ENCODE data around the gene ACE2.
"Not testable (repeated sequence)": the region's sequence is repeated elsewhere in the genome, so short reads cannot be mapped to it uniquely, and the experiment has no call there.

ACE2 gene

DNA sequence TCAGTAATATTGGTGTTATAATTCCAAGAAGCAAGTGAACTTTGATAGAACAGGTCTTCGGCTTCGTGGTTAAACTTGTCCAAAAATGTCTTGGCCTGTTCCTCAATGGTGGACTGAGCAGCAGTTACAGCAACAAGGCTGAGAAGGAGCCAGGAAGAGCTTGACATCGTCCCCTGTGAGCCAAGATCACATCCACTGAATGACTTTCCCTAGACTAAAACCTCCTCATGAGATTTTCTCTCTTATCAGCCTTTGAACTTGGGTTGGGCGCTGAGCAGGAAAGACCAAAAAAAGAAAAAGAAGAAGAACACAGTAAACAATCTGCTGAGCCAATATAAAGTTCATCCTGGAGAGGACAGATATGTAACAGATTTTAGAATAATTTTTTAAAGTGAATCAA, at the start of gene ACE2:
Gene ACE2 (minus strand): TSS at position 216 of the 400 bp plus-strand sequence. CDS start 49 bp downstream, at position 167.
- DNase-seq (ENCODE audit: low read depth in 4 of 4, low spot score in 1 of 4) = no peak

- DNase-seq (ENCODE audit: low read depth in 4 of 4, low spot score in 1 of 4) = not testable (repeated sequence)
These were observed 46.8 kb upstream of the ACE2 start for GRCh38 chrX:15647510-15647909.

DNA sequence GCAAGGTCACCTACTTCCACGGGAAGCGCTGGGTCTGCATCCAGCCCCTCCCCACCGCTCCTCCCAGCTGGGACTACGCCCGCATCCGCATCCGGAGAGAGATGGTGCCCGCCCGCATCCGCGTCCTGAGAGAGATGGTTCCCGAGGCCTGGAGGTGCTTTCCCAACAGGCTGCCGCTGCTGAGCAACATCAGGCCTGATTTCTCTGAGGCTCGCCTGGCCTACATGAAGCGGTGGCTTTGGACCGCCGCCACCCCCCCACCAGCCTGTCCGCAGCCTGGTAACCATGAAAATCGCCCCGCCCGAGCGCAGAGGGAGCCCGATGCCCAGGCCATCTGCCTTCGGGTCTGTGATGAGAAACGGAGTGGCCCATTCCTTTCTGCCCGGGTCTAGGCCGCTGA, 45.8 kb upstream of the ACE2 start:
- DNase-seq (ENCODE audit: low read depth in 4 of 4, low spot score in 1 of 4) = no peak

GRCh38 chrX:15646031-15646430, 45.3 kb upstream of the ACE2 start:
- no peak for DNase-seq (ENCODE audit: low read depth in 4 of 4, low spot score in 1 of 4)

GRCh38 chrX:15645266-15645665, 44.5 kb upstream of the ACE2 start:
- no peak for DNase-seq (ENCODE audit: low read depth in 4 of 4, low spot score in 1 of 4)

DNA sequence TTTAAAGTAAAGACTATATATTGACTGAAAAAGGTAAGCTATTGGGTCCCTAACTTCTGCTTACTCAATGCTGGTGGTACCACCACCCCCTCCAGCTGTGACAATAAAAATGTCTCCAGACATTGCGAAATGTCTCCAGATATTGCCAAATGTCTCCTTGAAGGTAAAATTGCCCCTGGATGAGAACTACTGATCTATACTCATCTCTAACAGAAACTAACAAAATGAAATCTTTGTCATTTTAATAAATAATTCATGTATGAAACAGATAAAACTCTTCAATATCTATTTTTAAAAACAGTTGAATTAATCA, 43.8 kb upstream of the ACE2 start:
- no peak for DNase-seq (ENCODE audit: low read depth in 4 of 4, low spot score in 1 of 4)

- no peak for DNase-seq (ENCODE audit: low read depth in 4 of 4, low spot score in 1 of 4)
These were observed 43.2 kb upstream of the ACE2 start for GRCh38 chrX:15643786-15644559.

- DNase-seq (ENCODE audit: low read depth in 4 of 4, low spot score in 1 of 4) = no peak
These were observed 30.9 kb upstream of the ACE2 start for GRCh38 chrX:15631637-15632036.

DNA sequence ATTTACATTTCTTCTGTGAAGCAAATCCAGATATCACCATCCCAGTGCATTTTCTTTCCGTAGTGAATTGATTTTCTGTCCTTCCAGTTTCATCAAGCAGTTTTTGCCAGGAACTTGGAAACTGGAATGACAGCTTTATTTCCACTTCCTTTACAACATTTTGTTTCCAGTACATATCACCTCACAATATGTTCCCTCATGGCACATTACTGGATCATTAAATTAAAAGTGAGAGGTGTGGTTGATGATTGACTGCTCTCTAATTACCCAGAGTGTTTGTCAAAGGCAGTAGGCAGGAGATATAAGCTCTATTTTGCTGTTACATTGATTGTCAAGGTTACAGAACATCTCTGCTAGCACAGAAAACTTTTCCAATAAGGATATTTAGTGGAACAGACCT, 22.3 kb upstream of the ACE2 start:
- no peak for DNase-seq (ENCODE audit: low read depth in 4 of 4, low spot score in 1 of 4)

DNA sequence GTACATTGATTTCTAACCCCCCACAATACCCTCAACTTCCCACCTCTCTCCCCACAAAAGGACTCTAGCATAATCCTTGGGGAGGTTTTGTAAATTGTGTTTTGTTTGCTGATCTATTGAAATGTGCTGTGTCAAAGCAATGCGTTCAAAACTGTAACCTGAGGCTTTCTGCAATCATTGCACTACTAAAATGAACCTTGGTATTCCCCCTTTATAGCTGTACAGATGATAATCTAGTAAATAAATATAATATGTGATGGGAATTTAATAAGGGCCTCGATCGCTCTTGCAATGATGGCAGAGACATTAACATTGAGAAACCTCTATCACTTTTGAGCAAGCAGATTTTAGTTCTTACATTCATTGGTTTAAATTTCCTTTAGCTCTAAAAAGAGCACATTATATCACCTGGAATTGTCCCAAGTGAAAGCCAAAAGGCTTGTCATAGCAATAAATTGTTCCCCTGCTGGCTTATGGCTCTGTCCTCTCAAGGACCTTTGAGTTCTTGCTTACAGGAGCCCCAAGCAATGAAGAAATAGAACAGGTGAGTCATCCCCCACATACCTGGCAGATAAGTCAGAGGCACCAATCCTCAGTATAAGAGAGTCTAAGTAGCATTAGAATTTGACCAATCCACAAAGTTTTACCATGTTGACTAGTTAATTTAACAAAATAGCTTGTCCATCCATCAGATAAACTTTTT, 18.4 kb upstream of the ACE2 start:
- no peak for DNase-seq (ENCODE audit: low read depth in 4 of 4, low spot score in 1 of 4)

DNA sequence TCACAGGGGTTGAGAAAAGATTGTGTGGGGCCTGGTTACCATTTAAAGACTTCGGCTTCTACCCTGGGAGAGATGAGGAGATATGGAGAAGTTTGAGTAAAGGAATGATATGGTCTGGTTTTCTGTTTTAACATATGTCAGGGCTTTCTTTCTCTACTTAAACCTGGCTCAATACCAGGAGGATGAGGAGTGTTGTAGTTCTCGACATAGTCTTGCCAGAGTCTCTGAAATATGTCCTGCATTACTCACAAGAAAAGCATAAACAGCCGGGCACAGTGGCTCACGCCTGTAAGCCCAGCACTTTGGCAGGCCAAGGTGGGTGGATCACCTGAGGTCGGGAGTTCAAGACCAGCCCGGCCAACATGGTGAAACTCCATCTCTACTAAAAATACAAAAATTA, 16.4 kb upstream of the ACE2 start:
- no peak for DNase-seq (ENCODE audit: low read depth in 4 of 4, low spot score in 1 of 4)

- no peak for DNase-seq (ENCODE audit: low read depth in 4 of 4, low spot score in 1 of 4)
These were observed 15.8 kb upstream of the ACE2 start for GRCh38 chrX:15616531-15616930.

DNA sequence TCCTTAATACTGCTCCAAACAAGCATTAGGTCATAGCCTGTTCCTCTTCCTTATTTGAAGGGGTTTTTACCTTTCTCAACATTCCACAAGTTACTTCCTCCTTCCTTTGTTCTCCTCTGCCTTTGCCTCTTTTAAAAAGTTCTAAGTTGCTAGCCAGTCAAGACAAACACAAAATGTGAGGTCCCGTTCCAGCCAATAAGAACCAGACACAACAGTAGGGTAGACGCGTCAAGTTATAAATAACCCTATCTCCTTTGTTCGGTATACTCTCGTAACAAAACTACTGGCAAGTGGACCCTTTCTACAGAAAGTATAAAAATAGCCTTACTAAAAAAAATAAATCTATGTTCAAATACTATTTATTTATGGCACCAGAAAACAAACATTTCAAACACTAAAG, 6.3 kb upstream of the ACE2 start:
- no peak for DNase-seq (ENCODE audit: low read depth in 4 of 4, low spot score in 1 of 4)

- DNase-seq (ENCODE audit: low read depth in 4 of 4, low spot score in 1 of 4) = no peak
These were observed 5.4 kb upstream of the ACE2 start for GRCh38 chrX:15606136-15606535.

- DNase-seq (ENCODE audit: low read depth in 4 of 4, low spot score in 1 of 4) = no peak
These were observed 4.5 kb upstream of the ACE2 start for GRCh38 chrX:15605226-15605625.

GRCh38 chrX:15602761-15603160, 2.0 kb upstream of the ACE2 start:
- no peak for DNase-seq (ENCODE audit: low read depth in 4 of 4, low spot score in 1 of 4)

GRCh38 chrX:15601932-15602331, 1.2 kb upstream of the ACE2 start:
- no peak for DNase-seq (ENCODE audit: low read depth in 4 of 4, low spot score in 1 of 4)

GRCh38 chrX:15600049-15600448, 711 bp downstream of the ACE2 start:
- DNase-seq (ENCODE audit: low read depth in 4 of 4, low spot score in 1 of 4) = no peak

DNA sequence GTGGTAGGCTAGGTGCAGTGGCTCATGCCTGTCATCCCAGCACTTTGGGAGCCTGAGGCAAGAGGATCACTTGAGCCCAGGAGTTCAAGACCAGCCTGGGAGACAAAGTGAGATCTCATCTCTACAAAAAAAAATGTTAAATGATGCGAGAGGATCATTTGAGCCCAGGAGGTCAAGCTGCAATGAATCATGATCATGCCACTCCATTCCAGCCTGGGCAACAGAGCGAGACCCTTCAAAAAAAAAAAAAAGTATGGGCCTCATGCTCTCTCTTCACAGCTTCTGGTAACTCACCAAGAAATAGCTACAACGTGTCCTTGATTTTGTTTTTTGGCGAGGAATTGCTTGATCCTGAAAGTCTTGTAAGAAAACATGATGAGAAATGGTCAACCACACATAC, 1.3 kb downstream of the ACE2 start:
- DNase-seq (ENCODE audit: low read depth in 4 of 4, low spot score in 1 of 4) = no peak

DNA sequence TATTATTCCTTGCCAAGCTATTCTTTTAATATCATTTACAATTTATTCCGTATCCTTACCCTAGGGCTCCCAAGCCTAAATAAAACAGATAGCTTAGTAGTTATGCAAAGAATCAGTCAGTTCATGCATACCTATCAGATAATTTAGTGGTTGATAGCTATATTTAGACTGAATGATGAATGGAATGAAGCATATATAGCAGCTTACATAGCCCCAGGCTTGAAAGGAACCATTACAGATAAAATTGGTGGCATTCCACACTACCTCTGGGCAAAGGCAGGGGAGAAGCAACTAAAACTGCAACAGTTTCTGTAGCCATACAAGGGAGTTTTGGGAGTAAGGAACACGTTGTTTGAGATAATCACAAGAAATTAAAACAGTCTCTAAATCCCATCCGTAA, 2.7 kb downstream of the ACE2 start:
- no peak for DNase-seq (ENCODE audit: low read depth in 4 of 4, low spot score in 1 of 4)

GRCh38 chrX:15594371-15594770, 6.4 kb downstream of the ACE2 start:
- no peak for DNase-seq (ENCODE audit: low read depth in 4 of 4, low spot score in 1 of 4)

- DNase-seq (ENCODE audit: low read depth in 4 of 4, low spot score in 1 of 4) = no peak
These were observed 20.7 kb downstream of the ACE2 start for GRCh38 chrX:15579778-15580747.
